GM12878 (cell line): ENCODE results near the gene CD83. TPM values are rescaled to one million over a fixed set of nuclear protein-coding genes. Genes with fewer than 3 reads are reported as not detected.
A peak's percentile ranks its signal among the peaks of the same experiment; 100 is the strongest.

Source experiments
- ATAC-seq: fragments of 200-7000 bp; cut with Tn5 transposase; 3 replicates; pipeline ENCODE4 v1.9.1; 2020; ENCODE audit warnings: mild to moderate bottlenecking, moderate library complexity
- Bru-seq: library from RNA; stranded (reverse); fragments of 400-500 nt; gene quantifications from one replicate; lab custom pipeline; 2021; lab: Mats Ljungman, UMichigan
- BruChase-seq, 2 experiments: library from RNA; stranded (reverse); fragments of 400-500 nt; gene quantifications; one replicate each; lab custom pipeline; 2021; lab: Mats Ljungman, UMichigan
- BruUV-seq: library from RNA; stranded (reverse); fragments of 400-500 nt; replicated peaks from 2 replicates; lab custom pipeline; 2021; lab: Mats Ljungman, UMichigan
- CTCF ChIA-PET: fragments of 300-600 bp; sonication (Branson Sonifier 250); formaldehyde crosslinking; extraction: SDS; loops from one replicate; lab custom pipeline; 2021; ENCODE audit warnings: inconsistent platforms; lab: Yijun Ruan, JAX
- POLR2A ChIA-PET: fragments of 350-600 bp; formaldehyde crosslinking; extraction: SDS; loops from one replicate; lab custom pipeline; 2021; ENCODE audit warnings: inconsistent platforms; lab: Charles Lee
- RAD21 ChIA-PET: fragments of 300-600 bp; sonication (Branson Sonifier 250); formaldehyde crosslinking; loops from one replicate; lab custom pipeline; 2023; ENCODE audit warnings: antibody characterized with exemption; ENCODE audit not compliant: unreplicated experiment; lab: Charles Lee
- SMC1A ChIA-PET: fragments of 300-600 bp; sonication (Branson Sonifier 250); formaldehyde crosslinking; loops from one replicate; lab custom pipeline; 2023; ENCODE audit not compliant: unreplicated experiment, uncharacterized antibody; lab: Charles Lee
- DNase-seq: peaks from one replicate; pipeline ENCODE4 v3.0.0-alpha.2; 2011; ENCODE audit warnings: low read depth, low spot score
- FAIRE-seq: peaks from 3 replicates; lab custom pipeline; 2011; peaks lifted over from hg19 to GRCh38; lab: Jason Lieb, UNC
- H2AFZ ChIP-seq: 2 replicates; pipeline ENCODE4 v1.6.0; 2011; ENCODE audit warnings: low read depth, low read length, control low read depth; ENCODE audit not compliant: control insufficient read depth
- H3K27ac ChIP-seq: 2 replicates; pipeline ENCODE4 v1.5.1; 2011; ENCODE audit warnings: control low read depth; ENCODE audit not compliant: control insufficient read depth, insufficient read depth
- H3K27me3 ChIP-seq, 2 experiments: replicated peaks in 1 of 2; 2 replicates each; pipeline versions ENCODE4 v1.6.0 to v1.6.1; 2011; ENCODE audit warnings: low read length in 1 of 2; ENCODE audit not compliant: control insufficient read depth in 2 of 2, insufficient read depth in 2 of 2
- H3K36me3 ChIP-seq, 2 experiments: 2 replicates each; pipeline ENCODE4 v1.5.1; 2011; ENCODE audit warnings: low read length in 1 of 2; ENCODE audit not compliant: control insufficient read depth in 2 of 2, insufficient read depth in 2 of 2
- H3K4me1 ChIP-seq: 2 replicates; pipeline ENCODE4 v1.6.1; 2011; ENCODE audit warnings: mild to moderate bottlenecking, low read length, moderate library complexity, mixed read lengths; ENCODE audit not compliant: control insufficient read depth, insufficient read depth
- H3K4me2 ChIP-seq: 2 replicates; pipeline ENCODE4 v1.6.0; 2011; ENCODE audit warnings: control low read depth; ENCODE audit not compliant: control insufficient read depth, insufficient read depth
- H3K4me3 ChIP-seq: fragments of 200-600 bp; sonication (generic); 2 replicates; pipeline ENCODE4 v1.5.1; 2016
- H3K79me2 ChIP-seq: 2 replicates; pipeline ENCODE4 v1.6.0; 2011; ENCODE audit warnings: low read length; ENCODE audit not compliant: control insufficient read depth, insufficient read depth
- H3K9ac ChIP-seq: 2 replicates; pipeline ENCODE4 v1.8.0; 2011; ENCODE audit warnings: low read length, control low read depth, mixed read lengths; ENCODE audit not compliant: control insufficient read depth, insufficient read depth
- H3K9me3 ChIP-seq: replicated peaks from 3 replicates; pipeline ENCODE4 v1.5.1; 2011; ENCODE audit warnings: mild to moderate bottlenecking, low read length; ENCODE audit not compliant: control insufficient read depth, insufficient read depth
- H4K20me1 ChIP-seq: 2 replicates; pipeline ENCODE4 v1.6.0; 2011; ENCODE audit not compliant: control insufficient read depth, insufficient read depth
- EED ChIP-seq: sonication (generic); IDR thresholded peaks from 2 replicates; pipeline ENCODE4 v1.6.1; 2016; ENCODE audit warnings: antibody characterized with exemption, low read depth
- EGR1 ChIP-seq, 2 experiments: IDR thresholded peaks; 1 replicate in 1 of 2; 2 replicates in 1 of 2; pipeline ENCODE4 v1.6.1; 2011 to 2012; ENCODE audit warnings: low read depth in 2 of 2, low read length in 2 of 2, borderline replicate concordance in 1 of 2, mild to moderate bottlenecking in 1 of 2, moderate library complexity in 1 of 2
- ESRRA ChIP-seq: IDR thresholded peaks from 2 replicates; pipeline ENCODE4 v1.6.1; 2012; ENCODE audit warnings: mild to moderate bottlenecking, low read length, improper control_type of control experiment
- HCFC1 ChIP-seq: fragments of 150-350 bp; IDR thresholded peaks from 2 replicates; pipeline ENCODE4 v1.6.1; 2014; ENCODE audit warnings: low read length
- IKZF1 ChIP-seq: fragments of 450-650 bp; conservative IDR thresholded peaks from 2 replicates; pipeline ENCODE4 v1.6.1; 2017; ENCODE audit warnings: antibody characterized with exemption, mild to moderate bottlenecking
- JUNB ChIP-seq: IDR thresholded peaks from 2 replicates; pipeline ENCODE4 v1.6.1; 2016; ENCODE audit warnings: antibody characterized with exemption, mild to moderate bottlenecking
- KLF5 ChIP-seq: fragments of 450-650 bp; IDR thresholded peaks from 2 replicates; pipeline ENCODE4 v1.6.1; 2014; ENCODE audit warnings: mild to moderate bottlenecking; ENCODE audit not compliant: partially characterized antibody
- MLLT1 ChIP-seq: fragments of 450-650 bp; IDR thresholded peaks from 2 replicates; pipeline ENCODE4 v1.6.1; 2016; ENCODE audit warnings: mild to moderate bottlenecking
- MXI1 ChIP-seq: fragments of 150-350 bp; IDR thresholded peaks from 2 replicates; pipeline ENCODE4 v1.6.1; 2011; ENCODE audit warnings: low read depth, mild to moderate bottlenecking, inconsistent platforms, low read length, improper control_type of control experiment
- NRF1 ChIP-seq: conservative IDR thresholded peaks from 2 replicates; pipeline ENCODE4 v1.6.1; 2011; ENCODE audit warnings: mild to moderate bottlenecking, low read depth, low read length, improper control_type of control experiment
- PKNOX1 ChIP-seq: fragments of 450-650 bp; IDR thresholded peaks from 2 replicates; pipeline ENCODE4 v1.6.1; 2016; ENCODE audit warnings: mild to moderate bottlenecking
- SIN3A ChIP-seq: IDR thresholded peaks from 2 replicates; pipeline ENCODE4 v1.6.1; 2012; ENCODE audit warnings: low read depth, low read length, improper control_type of control experiment
- SMAD1 ChIP-seq: fragments of 450-650 bp; IDR thresholded peaks from 2 replicates; pipeline ENCODE4 v1.6.1; 2018; ENCODE audit warnings: mild to moderate bottlenecking, low read depth; ENCODE audit not compliant: partially characterized antibody
- SPI1 ChIP-seq: IDR thresholded peaks from 2 replicates; pipeline ENCODE4 v1.6.1; 2011; ENCODE audit warnings: low read depth, mild to moderate bottlenecking, low read length, moderate library complexity, borderline replicate concordance; ENCODE audit not compliant: insufficient read depth
- SREBF1 ChIP-seq: IDR thresholded peaks from 2 replicates; pipeline ENCODE4 v1.6.1; 2012; ENCODE audit warnings: mild to moderate bottlenecking, low read length
- WGBS: methylation state at CpG from one replicate; pipeline ENCODE4 v1.1.6; 2016; ENCODE audit warnings: low lambda C conversion rate; ENCODE audit not compliant: insufficient replicate concordance, insufficient coverage; ENCODE audit errors: missing lambda C conversion rate; 5-methylcytosine and 5-hydroxymethylcytosine counted together
- in situ Hi-C: fragments of 300-500 bp; cut with MboI; formaldehyde crosslinking; loops from 9 replicates; pipeline ENCODE4 v1.14.3; 2018; ENCODE audit warnings: mixed read lengths
- intact Hi-C: fragments of 100-400 bp; cut with micrococcal nuclease; formaldehyde crosslinking; loops from one replicate; pipeline ENCODE4 v1.14.2; 2022; ENCODE audit not compliant: unreplicated experiment
- long read RNA-seq, 2 experiments: library from polyadenylated mRNA; unstranded; transcript quantifications; one replicate each; pipeline ENCODE4 v2.0.0, GENCODE V29; 2019 to 2020
- polyA minus RNA-seq, 3 experiments: library from RNA; depleted of rRNA, polyadenylated mRNA; stranded (reverse); fragments of >200 nt; gene quantifications; 2 replicates each; pipeline ENCODE4 v1.2.3, GENCODE V29; 2011
- polyA plus RNA-seq, 11 experiments: library from polyadenylated mRNA; depleted of rRNA in 4 of 11; unstranded in 6 of 11; stranded (reverse) in 5 of 11; fragments of >200 nt; fragmentation: Nextera tagmentation in 4 of 11; fragmentation: Illumina TruSeq in 1 of 11; extraction: Ambion mirVana in 4 of 11; extraction: Trizol in 1 of 11; gene quantifications; 1 replicate in 1 of 11; 2 replicates in 10 of 11; pipeline versions ENCODE4 v1.2.1 to v1.2.3, GENCODE V29; 2011 to 2016; ENCODE audit warnings: inconsistent platforms in 2 of 11, missing spikeins in 2 of 11, low read depth in 1 of 11
- total RNA-seq, 4 experiments: library from RNA; depleted of rRNA in 3 of 4; stranded (reverse); fragments of >200 nt in 3 of 4; fragmentation: Illumina TruSeq in 1 of 4; extraction: Trizol in 1 of 4; gene quantifications; 2 replicates each; pipeline versions ENCODE4 v1.2.1 to v1.2.3, GENCODE V29; 2013 to 2021

The CD83 gene
- 204 and 206 TPM in 2 replicates for total RNA-seq (2013; cell fraction: nucleolus; rRNA removed)
- total RNA-seq (2014; rRNA removed) (161 and 190 TPM in 2 replicates), total RNA-seq (2014; rRNA removed; fragmentation: Illumina TruSeq; extraction: Trizol) (126 and 127 TPM in 2 replicates), total RNA-seq (2021) (128 and 132 TPM in 2 replicates), polyA plus RNA-seq (2011; rRNA removed) (121 and 129 TPM in 2 replicates), polyA plus RNA-seq (2014; fragmentation: Illumina TruSeq; extraction: Trizol) (170 and 198 TPM in 2 replicates), polyA plus RNA-seq (2014; fragmentation: Nextera tagmentation; extraction: Ambion mirVana) (100 to 1,000 TPM; 120 to 174 TPM), polyA plus RNA-seq (2014; rRNA removed) (158 and 173 TPM in 2 replicates), polyA plus RNA-seq (2016; fragmentation: Nextera tagmentation; extraction: Ambion mirVana) (10 to 100 TPM; 76.1 to 78.6 TPM), polyA minus RNA-seq (2011; rRNA and poly(A)+ RNA removed) (48.8 and 53.4 TPM in 2 replicates), Bru-seq, nascent RNA (percentile 100 among the genes with signal in this experiment), BruChase-seq, experiment 1, labeled RNA remaining after a 6-hour chase (percentile 97 among the genes with signal in this experiment), BruChase-seq, experiment 2, labeled RNA remaining after a 2-hour chase (percentile 99 among the genes with signal in this experiment)
- polyA plus RNA-seq (2011; ENCODE audit: low read depth), result 62.9 TPM
- 61.3 and 73.0 TPM in 2 replicates for polyA plus RNA-seq (2011; cell fraction: cytosol; rRNA removed)
- 61.7 and 74.8 TPM in 2 replicates for polyA plus RNA-seq (2011; cell fraction: nucleus; rRNA removed)
- polyA plus RNA-seq (2012), result 55.9 and 78.6 TPM in 2 replicates
- 16.2 and 18.5 TPM in 2 replicates for polyA minus RNA-seq (2011; cell fraction: cytosol; rRNA and poly(A)+ RNA removed)
- polyA minus RNA-seq (2011; cell fraction: nucleus; rRNA and poly(A)+ RNA removed), result 14.9 and 19.7 TPM in 2 replicates
- long read RNA-seq, experiment 1, transcript CD83-201 (5 exons, 2,471 nt), result major isoform, 72 of 88 reads
- long read RNA-seq, experiment 1, partial matches to known transcripts, result 4 of 88 reads
- long read RNA-seq, experiment 1, other reads (novel, unspliced or antisense), result 12 of 88 reads
- long read RNA-seq, experiment 2, transcript CD83-201 (5 exons, 2,471 nt), result major isoform, 862 of 1,079 reads
- long read RNA-seq, experiment 2, partial matches to known transcripts, result 44 of 1,079 reads
- long read RNA-seq, experiment 2, other reads (novel, unspliced or antisense), result 173 of 1,079 reads

GRCh38 chr6:14117158-14118090 lies at the start of gene CD83:
TSS of gene CD83 (plus strand) at chr6:14117772. CDS start at chr6:14117812, 40 bp downstream.
- WGBS, result 2% methylated on average over 57 of the region's 106 CpGs
- Histone ChIP-seq H3K27ac (peak within 1 kb of the TSS; percentile 78), H4K20me1 (no peaks in the 10 kb centered on the region), H3K4me1 (peaks cover 14% of the 10 kb centered on the region), H3K9me3 (no peaks in the 10 kb centered on the region), H3K4me3 (peak within 1 kb of the TSS; percentile 93), H3K36me3 (peaks cover 0 to 3% of the 10 kb centered on the region in 2 experiments; a peak in 3 of 4 replicates), H3K79me2 (peaks cover 48% of the 10 kb centered on the region), H3K27me3 (no peaks in the 10 kb centered on the region), H3K4me2 (peak within 1 kb of the TSS; percentile 92), H3K9ac (peak within 1 kb of the TSS; percentile 84), H2AFZ (peak within 1 kb of the TSS; percentile 92)
- ChIA-PET CTCF (interaction anchor here (0.6 to 4.0 kb wide), 8 partner anchors 8 to 50 kb away, joined by 3 to 33 read pairs (median 4); no protein-coding TSS in a partner anchor), SMC1A (interaction anchor here (1.4 to 14.9 kb wide), 3 partner anchors 9 to 44 kb away, joined by 4 to 187 read pairs (median 49); no protein-coding TSS in a partner anchor), POLR2A (interaction anchor here (1.0 to 6.8 kb wide), 5 partner anchors 9 to 24 kb away, joined by 3 to 45 read pairs (median 3); no protein-coding TSS in a partner anchor), RAD21 (interaction anchor here (0.6 to 11.6 kb wide), 6 partner anchors 9 to 50 kb away, joined by 3 to 111 read pairs (median 14); no protein-coding TSS in a partner anchor)
- no TSS peak for BruUV-seq
- intact Hi-C loops (no loop called here), in situ Hi-C loops (loop anchor here (25.0 kb wide), 1 partner anchor 1755 kb away; no protein-coding TSS in a partner anchor)
- DNase-seq (no peak), ATAC-seq (peak; percentile 68), FAIRE-seq (no peak)
- TF ChIP-seq SREBF1 (no peak), JUNB (no peak), EGR1 (IDR thresholded peaks at IDR 0.05; ENCODE audit: borderline replicate concordance in 1 of 2, low read depth in 2 of 2, low read length in 2 of 2) (peak; percentile 42 to 90), HCFC1 (peak; percentile 7; the same call in 1 of the 2 replicates), EED (0 out of 2 replicates have a peak, but pooled peaks have one; percentile 21), SIN3A (peak; percentile 62; the same call in 1 of the 2 replicates), NRF1 (no peak), PKNOX1 (no peak; the same call in 1 of the 2 replicates), MLLT1 (peak; percentile 97), IKZF1 (peak; percentile 84), SPI1 (peak; percentile 34; the same call in 1 of the 2 replicates), KLF5 (no peak), ESRRA (no peak), SMAD1 (peak; percentile 83), MXI1 (peak; percentile 77)
